H1 (cell line): Measurements from ENCODE around the gene QSOX1. TPM values are rescaled to one million over a fixed set of nuclear protein-coding genes. Genes with fewer than 3 reads are reported as not detected.

Experiments
- CTCF ChIA-PET: fragments of 300-600 bp; sonication (Branson Sonifier 250); formaldehyde crosslinking; loops from one replicate; lab custom pipeline; 2021; ENCODE audit not compliant: partially characterized antibody; lab: Charles Lee
- POLR2A ChIA-PET: fragments of 300-600 bp; sonication (Branson Sonifier 250); formaldehyde crosslinking; loops from one replicate; lab custom pipeline; 2021; ENCODE audit warnings: inconsistent platforms; ENCODE audit not compliant: partially characterized antibody; lab: Charles Lee
- DNase-seq, 2 experiments: peaks; one replicate each; pipeline versions ENCODE4 v3.0.0 to v3.0.0-alpha.2; 2010 to 2022; ENCODE audit warnings: low spot score in 2 of 2, low read depth in 1 of 2, mixed read lengths in 1 of 2
- FAIRE-seq: peaks from 2 replicates; lab custom pipeline; 2011; peaks lifted over from hg19 to GRCh38; lab: Jason Lieb, UNC
- H2AFZ ChIP-seq: 2 replicates; pipeline ENCODE4 v1.8.1; 2012; ENCODE audit warnings: low read length, inconsistent platforms
- H2AK5ac ChIP-seq: 2 replicates; pipeline ENCODE4 v1.6.1; 2013; ENCODE audit warnings: low read depth, low read length
- H2BK120ac ChIP-seq: replicated peaks from 2 replicates; pipeline ENCODE3; 2013; ENCODE audit warnings: low read depth, low read length, inconsistent platforms
- H2BK12ac ChIP-seq: 2 replicates; pipeline ENCODE4 v1.6.1; 2013; ENCODE audit warnings: low read depth, low read length
- H2BK15ac ChIP-seq: 2 replicates; pipeline ENCODE4 v1.6.1; 2013; ENCODE audit warnings: low read length
- H2BK20ac ChIP-seq: 2 replicates; pipeline ENCODE4 v1.6.1; 2013; ENCODE audit warnings: low read length
- H2BK5ac ChIP-seq: 2 replicates; pipeline ENCODE4 v1.6.1; 2013; ENCODE audit warnings: low read depth, low read length
- H3K14ac ChIP-seq: 2 replicates; pipeline ENCODE4 v1.6.1; 2013; ENCODE audit warnings: inconsistent platforms; ENCODE audit not compliant: insufficient read length
- H3K18ac ChIP-seq: 2 replicates; pipeline ENCODE4 v1.6.1; 2013; ENCODE audit warnings: low read length; ENCODE audit errors: extremely low read depth
- H3K23ac ChIP-seq: 2 replicates; pipeline ENCODE4 v1.6.1; 2013; ENCODE audit warnings: inconsistent platforms; ENCODE audit not compliant: insufficient read length
- H3K23me2 ChIP-seq: 2 replicates; pipeline ENCODE4 v1.6.1; 2013; ENCODE audit warnings: low read depth, low read length
- H3K27ac ChIP-seq: 2 replicates; pipeline ENCODE4 v1.6.1; 2011; ENCODE audit warnings: low read depth, low read length, inconsistent platforms
- H3K27me3 ChIP-seq, 4 experiments: replicated peaks in 1 of 4; 1 replicate in 1 of 4; 2 replicates in 3 of 4; pipeline versions ENCODE4 v1.6.1 to v1.8.1; 2011 to 2013; ENCODE audit warnings: low read length in 3 of 4, mild to moderate bottlenecking in 3 of 4, inconsistent platforms in 2 of 4, mixed read lengths in 2 of 4, moderate library complexity in 1 of 4; ENCODE audit not compliant: control insufficient read depth in 3 of 4, insufficient read depth in 3 of 4; ENCODE audit errors: extremely low read depth in 1 of 4
- H3K36me3 ChIP-seq, 4 experiments: 2 replicates each; pipeline versions ENCODE4 v1.6.1 to v1.8.1; 2011 to 2013; ENCODE audit warnings: mild to moderate bottlenecking in 4 of 4, low read length in 3 of 4, moderate library complexity in 2 of 4, control low read depth in 1 of 4, inconsistent platforms in 1 of 4; ENCODE audit not compliant: insufficient read depth in 4 of 4, control insufficient read depth in 2 of 4
- H3K4ac ChIP-seq: replicated peaks from 2 replicates; pipeline ENCODE3; 2013; ENCODE audit warnings: low read length, low read depth, mixed read lengths, inconsistent platforms; ENCODE audit not compliant: insufficient read length
- H3K4me1 ChIP-seq, 4 experiments: replicated peaks in 1 of 4; 1 replicate in 1 of 4; 2 replicates in 3 of 4; pipeline versions ENCODE4 v1.6.1 to v1.8.1; 2011 to 2013; ENCODE audit warnings: low read length in 3 of 4, inconsistent platforms in 2 of 4, mixed read lengths in 1 of 4; ENCODE audit not compliant: insufficient read depth in 4 of 4, control insufficient read depth in 3 of 4
- H3K4me2 ChIP-seq, 2 experiments: 2 replicates each; pipeline versions ENCODE4 v1.6.1 to v1.8.1; 2011 to 2013; ENCODE audit warnings: low read depth in 2 of 2, low read length in 2 of 2, control low read depth in 1 of 2, inconsistent platforms in 1 of 2, mild to moderate bottlenecking in 1 of 2; ENCODE audit not compliant: insufficient read depth in 1 of 2
- H3K4me3 ChIP-seq, 4 experiments: fragments of 200-600, 300-600 bp in 1 of 4; sonication (generic), shearing (Covaris generic), sonication (Bioruptor Twin) in 1 of 4; 2 replicates each; pipeline versions ENCODE4 v1.5.1 to v1.8.1; 2011 to 2016; ENCODE audit warnings: low read length in 4 of 4, low read depth in 3 of 4, control low read depth in 2 of 4, inconsistent platforms in 2 of 4, mild to moderate bottlenecking in 2 of 4, mixed read lengths in 1 of 4, moderate library complexity in 1 of 4; ENCODE audit not compliant: insufficient read depth in 2 of 4; ENCODE audit errors: extremely low read depth in 1 of 4
- H3K56ac ChIP-seq: replicated peaks from 2 replicates; pipeline ENCODE3; 2013; ENCODE audit warnings: low read depth, mild to moderate bottlenecking, mixed read lengths, low read length, inconsistent platforms; ENCODE audit not compliant: insufficient read length
- H3K79me1 ChIP-seq: 2 replicates; pipeline ENCODE4 v1.6.1; 2013; ENCODE audit warnings: low read depth, low read length, control low read depth
- H3K79me2 ChIP-seq, 2 experiments: 2 replicates each; pipeline versions ENCODE4 v1.6.1 to v1.8.1; 2012 to 2013; ENCODE audit warnings: low read length in 2 of 2, mild to moderate bottlenecking in 2 of 2, inconsistent platforms in 1 of 2; ENCODE audit not compliant: insufficient read depth in 2 of 2, control insufficient read depth in 1 of 2
- H3K9ac ChIP-seq, 4 experiments: replicated peaks in 1 of 4; 1 replicate in 1 of 4; 2 replicates in 3 of 4; pipeline versions ENCODE4 v1.6.1 to v1.8.1; 2011 to 2013; ENCODE audit warnings: low read depth in 3 of 4, low read length in 3 of 4, control low read depth in 2 of 4, mild to moderate bottlenecking in 2 of 4, moderate library complexity in 2 of 4, inconsistent platforms in 1 of 4; ENCODE audit errors: extremely low read depth in 1 of 4
- H3K9me3 ChIP-seq, 2 experiments: 2 replicates each; pipeline versions ENCODE4 v1.6.1 to v1.8.1; 2012 to 2013; ENCODE audit warnings: mild to moderate bottlenecking in 2 of 2, moderate library complexity in 2 of 2, control low read depth in 1 of 2, inconsistent platforms in 1 of 2, low read depth in 1 of 2, low read length in 1 of 2, mixed read lengths in 1 of 2; ENCODE audit not compliant: insufficient read depth in 2 of 2
- H4K20me1 ChIP-seq, 2 experiments: replicated peaks in 1 of 2; 2 replicates each; pipeline versions ENCODE3 to v1.8.1; 2011 to 2013; ENCODE audit warnings: inconsistent platforms in 2 of 2, low read length in 2 of 2, mild to moderate bottlenecking in 1 of 2; ENCODE audit not compliant: insufficient read depth in 2 of 2, control insufficient read depth in 1 of 2
- H4K5ac ChIP-seq: 2 replicates; pipeline ENCODE4 v1.6.1; 2013; ENCODE audit warnings: low read length, low read depth, mixed read lengths, inconsistent platforms; ENCODE audit not compliant: insufficient read length
- H4K8ac ChIP-seq: 2 replicates; pipeline ENCODE4 v1.8.0; 2013; ENCODE audit warnings: mild to moderate bottlenecking, moderate library complexity, low read length, inconsistent platforms; ENCODE audit not compliant: insufficient read depth; ENCODE audit errors: extremely low read depth
- H4K91ac ChIP-seq: replicated peaks from 2 replicates; pipeline ENCODE3; 2013; ENCODE audit warnings: low read length, mixed read lengths, inconsistent platforms; ENCODE audit not compliant: insufficient read length
- BRCA1 ChIP-seq: IDR thresholded peaks from 2 replicates; pipeline ENCODE4 v1.6.1; 2012; ENCODE audit warnings: low read depth, low read length, improper control_type of control experiment
- NRF1 ChIP-seq: IDR thresholded peaks from 2 replicates; pipeline ENCODE4 v1.6.1; 2011; ENCODE audit warnings: mild to moderate bottlenecking, low read depth, low read length, improper control_type of control experiment
- RXRA ChIP-seq: IDR thresholded peaks from 2 replicates; pipeline ENCODE4 v1.6.1; 2011; ENCODE audit warnings: low read depth, mild to moderate bottlenecking, low read length, moderate library complexity; ENCODE audit not compliant: insufficient read depth
- SIRT6 ChIP-seq: IDR thresholded peaks from one replicate; pipeline ENCODE4 v1.7.1; 2012; ENCODE audit warnings: low read length, inconsistent platforms
- SP2 ChIP-seq: IDR thresholded peaks from 2 replicates; pipeline ENCODE4 v1.6.1; 2012; ENCODE audit warnings: mild to moderate bottlenecking, low read length, inconsistent platforms
- WGBS, 2 experiments: shearing (Covaris generic) in 1 of 2; methylation state at CpG; one replicate each; pipeline versions ENCODE4 v1.1.6 to v1.1.7; 2013 to 2015; ENCODE audit warnings: low lambda C conversion rate in 2 of 2, mixed read lengths in 2 of 2, inconsistent platforms in 1 of 2, low coverage in 1 of 2, missing lambda C conversion rate in 1 of 2; ENCODE audit not compliant: insufficient replicate concordance in 2 of 2, insufficient coverage in 1 of 2, insufficient read length in 1 of 2; ENCODE audit errors: extremely low coverage in 1 of 2, missing lambda C conversion rate in 1 of 2; 5-methylcytosine and 5-hydroxymethylcytosine counted together
- polyA plus RNA-seq, 7 experiments: library from polyadenylated mRNA; depleted of rRNA in 3 of 7; stranded (reverse) in 5 of 7; unstranded in 2 of 7; fragments of >200 nt in 5 of 7; fragments of 200-250 nt in 2 of 7; gene quantifications; 1 replicate in 5 of 7; 2 replicates in 1 of 7; 4 replicates in 1 of 7; pipeline versions ENCODE4 v1.2.1 to v1.2.3, GENCODE V29; 2011 to 2013; ENCODE audit warnings: missing spikeins in 2 of 7, mixed read lengths in 2 of 7
- total RNA-seq: library from RNA; stranded (reverse); fragmentation: NEBNext Ultra II Directional; extraction: Animal tissue kit (Norgen Biotek cat#: 25700); gene quantifications from 2 replicates; pipeline ENCODE4 v1.2.1, GENCODE V29; 2021
- TF ChIP-seq, protein P1 (sequence below): IDR thresholded peaks from 2 replicates; pipeline ENCODE4 v1.6.1; 2012; ENCODE audit warnings: inconsistent platforms

The QSOX1 gene
- total and polyA plus RNA-seq, 2 of the 8 experiments (the other 6 are each of a cell fraction or from before 2014, with no cell fraction given) = 97.7 to 123 TPM

DNA sequence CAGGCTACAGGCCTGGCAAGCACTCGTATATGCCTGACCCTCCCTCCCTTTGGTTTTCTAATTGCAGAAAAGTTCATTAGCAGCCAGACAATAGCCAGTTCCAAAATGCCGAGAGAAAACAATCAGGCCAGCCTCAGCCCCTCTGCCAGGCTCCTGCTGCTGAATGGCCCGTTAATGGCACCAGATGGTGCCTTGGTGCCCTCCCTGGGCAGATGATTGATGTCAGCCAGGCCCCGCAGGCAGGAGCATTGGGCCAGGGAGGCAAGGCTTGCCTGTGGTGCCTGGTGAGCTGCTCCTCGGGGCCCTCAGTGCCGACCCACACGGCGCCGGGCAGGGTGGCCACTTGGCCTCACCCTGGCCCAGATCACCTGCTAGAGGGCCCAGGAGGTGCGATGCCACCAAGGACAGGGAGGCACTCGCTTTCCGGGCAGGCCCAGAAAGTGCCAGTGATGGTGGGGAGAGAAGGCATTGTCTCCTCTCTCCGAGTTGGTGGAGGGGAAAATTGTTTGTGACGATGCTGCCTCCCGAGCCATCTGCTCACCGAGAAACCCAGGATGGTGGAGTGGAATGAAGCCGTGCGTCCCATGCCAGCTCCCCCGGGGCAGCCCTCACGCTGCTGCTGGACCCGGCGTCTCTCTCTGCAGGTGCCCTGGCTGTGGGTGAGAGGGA lies 28.1 kb downstream of the QSOX1 start:
- no peak overlapping the region for H3K4me3 ChIP-seq
- H3K27ac ChIP-seq = no peak overlapping the region
- H3K18ac ChIP-seq = no peak overlapping the region
- H4K20me1 ChIP-seq = peaks cover 0 to 12% of the 10 kb centered on the region in 2 experiments
- peaks cover 0 to 15% (median 4%) of the 10 kb centered on the region in 4 experiments; a peak in 6 of 8 replicates for H3K36me3 ChIP-seq
- H3K9me3 ChIP-seq = no peaks in the 10 kb centered on the region
- no peak overlapping the region for H3K4me2 ChIP-seq
- peak overlapping the region; percentile 86; the same call in 1 of the 2 replicates for H4K8ac ChIP-seq
- H3K9ac ChIP-seq = no peak overlapping the region
- no peak overlapping the region for H3K23ac ChIP-seq
- no peak for FAIRE-seq
- no peak overlapping the region for H3K56ac ChIP-seq
- no peak for TF ChIP-seq BRCA1
- TF ChIP-seq, protein P1, sequence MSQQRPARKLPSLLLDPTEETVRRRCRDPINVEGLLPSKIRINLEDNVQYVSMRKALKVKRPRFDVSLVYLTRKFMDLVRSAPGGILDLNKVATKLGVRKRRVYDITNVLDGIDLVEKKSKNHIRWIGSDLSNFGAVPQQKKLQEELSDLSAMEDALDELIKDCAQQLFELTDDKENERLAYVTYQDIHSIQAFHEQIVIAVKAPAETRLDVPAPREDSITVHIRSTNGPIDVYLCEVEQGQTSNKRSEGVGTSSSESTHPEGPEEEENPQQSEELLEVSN = no peak
- TF ChIP-seq SIRT6 = no peak
- TF ChIP-seq NRF1 = no peak
- TF ChIP-seq SP2 = no peak
- TF ChIP-seq RXRA = no peak
- no peak overlapping the region for H3K4ac ChIP-seq
- H2AFZ ChIP-seq = no peak overlapping the region
- POLR2A ChIA-PET = no interaction called here
- H3K79me1 ChIP-seq = no peaks in the 10 kb centered on the region
- no peaks in the 10 kb centered on the region for H3K23me2 ChIP-seq
- no peaks in the 10 kb centered on the region for H3K4me1 ChIP-seq
- H2BK12ac ChIP-seq = no peak overlapping the region
- H2BK15ac ChIP-seq = no peak overlapping the region
- H4K91ac ChIP-seq = no peak overlapping the region
- H2AK5ac ChIP-seq = no peak overlapping the region
- H3K14ac ChIP-seq = no peak overlapping the region
- CTCF ChIA-PET = interaction anchor here (0.6 to 13.5 kb wide), 8 partner anchors 10 to 368 kb away, joined by 3 to 307 read pairs (median 34); partner anchors contain the start of gene LHX4
- no peaks in the 10 kb centered on the region for H3K79me2 ChIP-seq
- H2BK120ac ChIP-seq = no peak overlapping the region
- no peaks in the 10 kb centered on the region for H3K27me3 ChIP-seq
- H2BK20ac ChIP-seq = no peak overlapping the region
- DNase-seq = no peak
- H4K5ac ChIP-seq = no peak overlapping the region
- WGBS, 2 experiments = 90% methylated on average over 21 of the region's 22 CpGs; no CpG with 5 or more reads in 1 of the 2 experiments
- no peak overlapping the region; the same call in 1 of the 2 replicates for H2BK5ac ChIP-seq
